GM18526 (cell line): ENCODE results near the gene EIF3A.

Experiments used
- POLR2A ChIP-seq: IDR thresholded peaks from 3 replicates; pipeline ENCODE4 v1.6.1; 2011; ENCODE audit not compliant: insufficient read length; ENCODE audit errors: extremely low read depth

Gene EIF3A

DNA sequence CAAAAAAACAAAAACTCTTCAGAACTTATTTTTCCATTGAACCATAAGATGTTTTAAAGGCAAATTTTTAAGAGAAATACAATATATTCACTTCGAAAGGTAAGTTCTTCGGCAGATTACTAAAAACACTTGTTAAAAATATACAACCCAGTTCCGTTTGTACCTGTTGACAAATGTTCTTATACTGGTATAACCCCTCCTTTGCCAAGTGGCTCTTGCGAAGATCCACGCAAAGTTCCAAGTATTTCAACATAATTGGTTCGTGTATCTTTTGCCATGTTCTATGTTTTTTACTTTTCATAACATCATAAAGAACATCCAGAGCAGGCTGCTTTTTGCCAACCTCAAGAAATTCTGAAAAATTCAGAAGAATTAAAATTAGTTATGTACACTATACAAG is 7.0 kb downstream of the EIF3A start:
- no peak for TF ChIP-seq POLR2A

DNA sequence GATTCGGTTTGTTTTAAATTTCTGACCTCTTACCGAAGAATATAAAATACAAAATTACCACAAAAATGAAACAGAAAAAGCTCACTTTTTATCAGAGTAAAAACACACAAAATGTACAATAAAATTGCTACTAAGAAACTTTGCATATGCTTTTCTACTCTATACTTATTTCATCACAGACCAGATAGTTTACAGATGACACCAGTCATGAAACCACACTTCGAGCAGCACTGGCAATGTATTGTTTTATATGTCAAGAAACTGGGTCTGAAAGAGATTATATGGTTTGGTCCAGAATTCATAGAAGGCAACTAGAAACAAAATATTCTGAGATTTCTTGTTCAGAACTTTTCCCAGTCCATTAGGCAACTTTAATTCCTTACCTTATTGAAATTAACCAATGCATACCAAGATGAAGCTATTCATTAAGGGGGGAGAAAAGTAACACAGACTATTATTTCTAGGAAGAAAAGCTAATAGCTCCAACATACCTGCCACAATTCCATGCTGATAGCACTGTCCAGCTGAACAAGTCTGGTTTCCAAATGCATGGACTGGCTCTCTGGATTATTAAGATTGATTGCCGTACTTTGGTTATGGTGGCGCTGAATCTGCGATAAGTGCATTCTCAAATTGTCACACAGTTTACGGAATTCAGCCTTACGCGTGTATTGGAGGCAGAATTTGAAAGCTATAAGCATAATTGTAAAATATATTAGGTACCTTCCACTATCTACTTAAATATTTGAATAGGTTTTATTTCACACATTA is 10.0 kb downstream of the EIF3A start:
- TF ChIP-seq POLR2A, result no peak

GRCh38 chr10:119061926-119062325 is 18.7 kb downstream of the EIF3A start:
- no peak for TF ChIP-seq POLR2A

DNA sequence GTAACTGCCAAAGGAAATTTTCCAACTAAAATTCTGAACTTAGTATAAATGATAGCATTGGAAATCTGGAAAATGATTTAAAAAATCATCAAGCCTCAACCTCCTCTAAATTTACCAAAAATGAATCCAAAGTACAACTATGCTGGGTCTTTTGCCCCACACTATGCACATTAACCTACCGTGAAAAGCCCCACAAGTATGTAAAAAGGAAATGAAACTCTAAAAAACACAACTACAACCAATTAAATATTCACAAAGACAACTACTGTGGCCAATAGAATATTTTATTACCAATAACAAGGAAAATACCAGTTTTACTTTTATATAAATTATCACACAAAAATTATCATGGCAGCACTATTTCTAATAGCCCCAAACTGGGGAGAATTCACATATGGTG is 19.3 kb downstream of the EIF3A start:
- no peak for TF ChIP-seq POLR2A

GRCh38 chr10:119060107-119060506 is 20.5 kb downstream of the EIF3A start:
- TF ChIP-seq POLR2A, result no peak

DNA sequence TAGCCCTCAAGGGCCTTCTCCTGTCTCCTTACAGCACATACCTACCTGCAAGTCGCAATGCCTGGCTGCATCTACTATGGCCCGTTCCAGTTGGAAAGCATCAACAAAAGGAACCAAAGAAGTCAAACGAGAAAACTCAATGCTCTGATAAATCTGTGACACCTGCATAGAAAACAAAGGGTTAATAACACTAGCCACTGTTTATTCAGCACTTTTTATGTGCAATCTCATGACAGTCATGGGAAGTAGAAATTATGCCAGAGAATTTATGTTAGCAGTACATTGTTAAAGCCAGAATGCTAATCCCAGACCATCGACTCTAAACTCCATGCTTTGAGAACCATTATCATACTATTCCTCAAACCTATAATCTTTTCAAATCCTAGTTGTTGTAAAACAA is 21.1 kb downstream of the EIF3A start:
- no peak for TF ChIP-seq POLR2A

GRCh38 chr10:119058010-119058409 is 22.6 kb downstream of the EIF3A start:
- no peak for TF ChIP-seq POLR2A

- TF ChIP-seq POLR2A, result no peak
Measured at GRCh38 chr10:119055472-119055871, 25.1 kb downstream of the EIF3A start.

DNA sequence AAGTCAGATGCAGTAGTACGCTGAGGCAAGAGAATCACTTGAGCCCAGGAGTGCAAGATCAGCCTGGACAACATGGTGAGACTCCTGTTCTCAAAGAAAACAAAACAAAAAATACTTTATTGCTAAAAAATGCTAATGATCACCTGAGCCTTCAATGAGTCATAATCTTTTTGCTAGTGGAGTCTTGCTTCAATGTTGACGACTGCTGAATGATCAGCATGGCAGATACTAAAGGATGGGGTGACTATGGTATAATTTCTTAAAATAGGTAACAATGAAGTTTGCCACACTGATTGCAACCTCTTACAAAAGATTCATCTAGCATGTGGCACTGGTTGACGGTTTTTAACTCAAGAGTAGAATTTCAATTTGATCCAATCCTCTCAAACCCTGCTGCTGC is 28.8 kb downstream of the EIF3A start:
- no peak for TF ChIP-seq POLR2A

- no peak for TF ChIP-seq POLR2A
Measured at GRCh38 chr10:119049777-119050176, 30.8 kb downstream of the EIF3A start.

- TF ChIP-seq POLR2A, result no peak
Measured at GRCh38 chr10:119049361-119049760, 31.3 kb downstream of the EIF3A start.

DNA sequence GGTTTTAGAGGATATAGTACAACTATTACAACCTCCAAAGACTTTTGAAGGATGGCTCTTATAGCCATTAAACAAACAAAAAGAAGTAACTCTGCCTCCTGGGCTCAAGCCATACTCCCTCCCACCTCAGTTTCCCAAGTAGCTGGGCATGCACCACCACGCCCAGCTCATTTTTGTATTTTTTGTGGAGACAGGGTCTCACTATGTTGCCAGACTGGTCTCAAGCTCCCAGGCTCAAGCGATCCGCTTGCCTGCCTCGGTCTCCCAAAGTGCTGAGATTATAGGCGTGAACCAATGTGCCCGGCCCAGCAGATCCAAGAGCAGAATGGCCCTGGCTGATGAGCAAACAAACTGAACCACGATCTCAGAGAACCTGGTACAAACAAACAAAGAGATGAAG is 35.1 kb downstream of the EIF3A start:
- no peak for TF ChIP-seq POLR2A

DNA sequence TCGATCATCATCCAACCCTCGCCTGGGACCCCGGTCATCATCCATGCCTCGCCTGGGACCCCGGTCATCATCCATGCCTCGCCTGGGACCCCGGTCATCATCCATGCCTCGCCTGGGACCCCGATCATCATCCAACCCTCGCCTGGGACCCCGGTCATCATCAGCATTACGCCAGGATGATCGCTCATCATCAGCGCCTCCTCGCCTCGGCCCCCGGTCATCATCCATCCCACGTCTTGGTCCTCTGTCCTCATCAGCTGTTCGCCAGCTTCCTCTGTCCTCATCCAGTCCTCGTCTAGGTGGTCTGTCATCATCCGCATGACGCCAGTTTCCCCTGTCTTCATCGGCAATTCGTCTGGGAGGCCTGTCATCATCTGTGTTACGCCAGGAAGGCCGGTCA is 38.4 kb downstream of the EIF3A start:
- no peak for TF ChIP-seq POLR2A

DNA sequence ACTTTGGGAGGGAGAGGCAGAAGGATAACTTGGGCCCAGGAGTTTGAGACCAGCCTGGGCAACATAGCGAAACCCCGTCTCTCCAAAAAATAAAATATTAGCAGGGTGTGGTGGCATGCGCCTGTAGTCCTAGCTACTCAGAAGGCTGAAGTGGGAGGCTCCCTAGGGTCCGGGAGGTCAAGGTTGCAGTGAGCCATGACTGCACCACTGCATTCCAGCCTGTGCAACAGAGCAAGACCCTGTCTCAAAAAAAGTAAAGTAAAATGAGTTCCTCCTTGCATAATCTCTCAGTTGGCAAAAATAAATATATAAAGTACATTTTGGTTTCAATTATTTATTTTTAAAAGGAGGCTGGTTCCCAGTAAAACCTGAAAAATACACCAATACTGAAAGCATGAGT is 39.3 kb downstream of the EIF3A start:
- no peak for TF ChIP-seq POLR2A

DNA sequence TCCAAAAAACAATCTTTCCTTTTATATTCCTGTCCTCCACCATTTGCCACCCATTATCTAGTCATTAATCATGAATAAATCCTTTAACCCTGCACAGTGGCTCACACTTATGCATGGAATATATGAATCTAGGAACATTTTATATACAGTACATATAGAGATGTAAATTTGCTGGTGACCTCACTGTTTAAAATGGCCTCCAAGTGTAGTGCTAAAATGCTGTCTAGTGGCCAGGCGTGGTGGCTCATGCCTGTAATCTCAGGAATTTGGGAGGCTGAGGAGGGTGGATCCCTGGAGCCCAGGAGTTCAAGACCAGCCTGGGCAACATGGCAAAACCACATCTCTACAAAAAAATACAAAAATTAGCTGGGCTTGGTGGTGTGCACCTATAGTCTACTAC is 41.5 kb downstream of the EIF3A start:
- no peak for TF ChIP-seq POLR2A

GRCh38 chr10:119031496-119032059 is 49.0 kb downstream of the EIF3A start:
- TF ChIP-seq POLR2A, result no peak
